IPS-NIHi11 (cell line): ENCODE measurements around the gene CNTF.

Experiments used
- DNase-seq: peaks from one replicate; pipeline ENCODE4 v3.0.0; 2012; ENCODE audit warnings: mixed read lengths, low spot score

CNTF gene

GRCh38 chr11:58606930-58607714 lies 15.3 kb upstream of the CNTF start:
- no peak for DNase-seq

- no peak for DNase-seq
Measured at GRCh38 chr11:58608331-58608730, 14.1 kb upstream of the CNTF start.

- DNase-seq, result no peak
Measured at GRCh38 chr11:58609723-58610122, 12.7 kb upstream of the CNTF start.

- DNase-seq, result no peak
Measured at GRCh38 chr11:58613228-58613627, 9.2 kb upstream of the CNTF start.

GRCh38 chr11:58615559-58615958 lies 6.9 kb upstream of the CNTF start:
- no peak for DNase-seq

- no peak for DNase-seq
Measured at GRCh38 chr11:58616594-58616993, 5.9 kb upstream of the CNTF start.

GRCh38 chr11:58617976-58618557 lies 4.4 kb upstream of the CNTF start:
- peak; percentile 31 for DNase-seq

- DNase-seq, result no peak
Measured at GRCh38 chr11:58621586-58622262, 741 bp upstream of the CNTF start.

- no peak for DNase-seq
Measured at GRCh38 chr11:58625086-58625485, 2.6 kb downstream of the CNTF start.

GRCh38 chr11:58625826-58626460 lies 3.5 kb downstream of the CNTF start:
- DNase-seq, result no peak

- no peak for DNase-seq
Measured at GRCh38 chr11:58626934-58627483, 4.5 kb downstream of the CNTF start.

- no peak for DNase-seq
Measured at GRCh38 chr11:58628446-58628845, 6.0 kb downstream of the CNTF start.

- peak; percentile 57 for DNase-seq
Measured at GRCh38 chr11:58629857-58630256, 7.4 kb downstream of the CNTF start.

- DNase-seq, result no peak
Measured at GRCh38 chr11:58631378-58631777, 8.9 kb downstream of the CNTF start.

GRCh38 chr11:58632510-58632909 lies 10.0 kb downstream of the CNTF start:
- no peak for DNase-seq

- no peak for DNase-seq
Measured at GRCh38 chr11:58636587-58636986, 14.1 kb downstream of the CNTF start.

- DNase-seq, result no peak
Measured at GRCh38 chr11:58637371-58637770, 14.9 kb downstream of the CNTF start.

GRCh38 chr11:58639103-58639502 lies 16.6 kb downstream of the CNTF start:
- DNase-seq, result no peak

- DNase-seq, result no peak
Measured at GRCh38 chr11:58639669-58640068, 17.2 kb downstream of the CNTF start.

- DNase-seq, result no peak
Measured at GRCh38 chr11:58640386-58641023, 18.0 kb downstream of the CNTF start.

GRCh38 chr11:58641341-58641740 lies 18.9 kb downstream of the CNTF start:
- no peak for DNase-seq
